Brain microvascular endothelial cell (primary cell): ENCODE measurements around the gene ZNF697.
"Not testable (repeated sequence)": the region's sequence is repeated elsewhere in the genome, so short reads cannot be mapped to it uniquely, and the experiment has no call there.

Source experiments
- DNase-seq: peaks from one replicate; pipeline ENCODE4 v3.0.0-alpha.2; 2020
- H3K27ac ChIP-seq: fragments of 250-450 bp; sonication (Bioruptor Pico); 2 replicates; pipeline ENCODE4 v1.5.1; 2020; ENCODE audit warnings: mild to moderate bottlenecking, moderate library complexity
- H3K27me3 ChIP-seq: fragments of 250-450 bp; sonication (Bioruptor Pico); replicated peaks from 2 replicates; pipeline ENCODE4 v1.5.1; 2020; ENCODE audit warnings: mild to moderate bottlenecking
- H3K36me3 ChIP-seq: fragments of 250-450 bp; sonication (Bioruptor Pico); replicated peaks from 2 replicates; pipeline ENCODE4 v1.5.1; 2020; ENCODE audit warnings: mild to moderate bottlenecking
- H3K4me3 ChIP-seq: 2 replicates; pipeline ENCODE4 v1.5.1; 2011; ENCODE audit warnings: low read depth, mild to moderate bottlenecking, control low read depth, low read length, moderate library complexity
- in situ Hi-C: cut with HindIII; loops from 2 replicates; pipeline ENCODE4 v1.10.0; 2017; ENCODE audit warnings: low sequenced_read_pairs, low pct_ligation_motif_present
- TF ChIP-seq, protein P1 (sequence below): IDR thresholded peaks from 2 replicates; pipeline ENCODE4 v1.5.1; 2011; ENCODE audit warnings: low read depth, mild to moderate bottlenecking, moderate library complexity, low read length, control low read depth, inconsistent platforms; ENCODE audit errors: missing control alignments

Gene ZNF697

DNA sequence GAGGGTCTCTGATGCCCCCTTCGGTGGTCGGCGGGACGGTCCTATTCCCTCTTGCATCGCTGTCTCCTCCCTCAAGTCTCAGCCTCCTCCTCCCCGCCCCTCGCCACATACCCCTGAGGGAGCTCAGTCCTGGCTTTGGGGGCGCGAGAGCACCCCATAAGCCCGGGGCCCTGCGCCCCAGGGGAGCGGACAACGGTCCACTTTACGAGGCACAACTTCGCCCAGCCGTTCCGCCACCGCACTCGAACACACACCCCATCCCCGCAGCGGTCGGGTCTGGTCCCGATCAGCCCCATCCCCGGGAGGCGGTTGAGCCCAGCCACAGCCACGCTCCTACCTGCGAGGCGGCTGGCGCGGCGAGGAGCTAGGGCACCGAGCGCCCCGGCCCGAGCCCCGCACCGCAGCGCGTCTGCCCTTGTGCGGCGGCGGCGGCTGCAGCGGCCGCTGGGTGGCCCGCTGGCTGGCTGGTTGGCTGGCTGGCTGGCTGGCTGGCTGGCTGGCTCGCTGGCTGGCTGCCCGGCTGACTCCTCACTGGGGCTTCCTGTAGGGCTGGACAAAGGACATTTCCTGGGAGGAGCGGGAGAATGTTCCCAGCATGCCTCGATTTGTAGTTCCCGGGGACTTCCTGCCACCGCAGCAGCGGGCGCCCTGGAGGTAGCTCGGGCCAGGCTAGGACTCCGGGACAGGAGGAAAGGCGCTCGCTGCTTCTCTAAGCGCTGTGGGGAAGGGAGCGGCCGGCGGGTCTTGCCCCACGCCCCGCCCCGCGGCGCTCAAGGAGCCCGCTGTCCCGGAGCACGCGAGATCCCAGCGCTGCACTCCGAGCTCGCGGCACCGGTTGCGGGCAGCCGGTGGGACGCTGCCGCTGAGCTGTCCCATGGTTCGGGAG is at the start of gene ZNF697:
ZNF697 (minus strand) TSS at position 533 of the 886 bp plus-strand sequence. CDS start 22,166 bp downstream, outside the sequence.
- H3K4me3 ChIP-seq: peak within 1 kb of the TSS; percentile 89
- in situ Hi-C loops: no loop called here
- H3K27me3 ChIP-seq: no peaks in the 10 kb centered on the region
- peak; percentile 97 for DNase-seq
- TF ChIP-seq, protein P1, sequence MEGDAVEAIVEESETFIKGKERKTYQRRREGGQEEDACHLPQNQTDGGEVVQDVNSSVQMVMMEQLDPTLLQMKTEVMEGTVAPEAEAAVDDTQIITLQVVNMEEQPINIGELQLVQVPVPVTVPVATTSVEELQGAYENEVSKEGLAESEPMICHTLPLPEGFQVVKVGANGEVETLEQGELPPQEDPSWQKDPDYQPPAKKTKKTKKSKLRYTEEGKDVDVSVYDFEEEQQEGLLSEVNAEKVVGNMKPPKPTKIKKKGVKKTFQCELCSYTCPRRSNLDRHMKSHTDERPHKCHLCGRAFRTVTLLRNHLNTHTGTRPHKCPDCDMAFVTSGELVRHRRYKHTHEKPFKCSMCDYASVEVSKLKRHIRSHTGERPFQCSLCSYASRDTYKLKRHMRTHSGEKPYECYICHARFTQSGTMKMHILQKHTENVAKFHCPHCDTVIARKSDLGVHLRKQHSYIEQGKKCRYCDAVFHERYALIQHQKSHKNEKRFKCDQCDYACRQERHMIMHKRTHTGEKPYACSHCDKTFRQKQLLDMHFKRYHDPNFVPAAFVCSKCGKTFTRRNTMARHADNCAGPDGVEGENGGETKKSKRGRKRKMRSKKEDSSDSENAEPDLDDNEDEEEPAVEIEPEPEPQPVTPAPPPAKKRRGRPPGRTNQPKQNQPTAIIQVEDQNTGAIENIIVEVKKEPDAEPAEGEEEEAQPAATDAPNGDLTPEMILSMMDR: peak; percentile 59
- peak within 1 kb of the TSS; percentile 81 for H3K27ac ChIP-seq
- no peaks in the 10 kb centered on the region for H3K36me3 ChIP-seq

DNA sequence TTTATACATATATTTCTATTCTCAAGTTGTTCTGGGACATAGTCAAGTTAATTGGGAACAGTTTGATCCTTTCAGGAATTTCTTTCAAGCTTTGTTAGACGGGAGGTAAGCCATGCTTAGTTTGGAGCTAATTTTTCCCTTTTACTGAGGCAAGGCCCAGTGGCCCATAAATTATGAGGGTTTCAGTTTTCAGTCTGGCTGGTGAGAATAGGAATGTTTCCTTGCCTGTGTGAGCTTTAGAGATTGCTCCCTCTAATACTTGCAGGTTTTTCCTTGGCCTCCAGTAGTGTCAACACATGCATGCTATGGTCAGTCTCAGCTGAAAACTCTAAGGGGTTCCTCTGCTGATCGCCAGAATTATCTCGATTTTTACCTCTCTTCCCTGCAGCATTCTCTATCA is 49.5 kb upstream of the ZNF697 start:
- Histone ChIP-seq H3K4me3 (no peak overlapping the region), H3K27ac (no peak overlapping the region), H3K27me3 (no peaks in the 10 kb centered on the region), H3K36me3 (no peaks in the 10 kb centered on the region)
- TF ChIP-seq, protein P1: no peak
- no peak for DNase-seq
- in situ Hi-C loops: no loop called here

GRCh38 chr1:119696863-119697262 is 48.8 kb upstream of the ZNF697 start:
- H3K27ac ChIP-seq, in situ Hi-C loops, H3K36me3 ChIP-seq, DNase-seq, H3K4me3 ChIP-seq, H3K27me3 ChIP-seq: not testable (repeated sequence)

DNA sequence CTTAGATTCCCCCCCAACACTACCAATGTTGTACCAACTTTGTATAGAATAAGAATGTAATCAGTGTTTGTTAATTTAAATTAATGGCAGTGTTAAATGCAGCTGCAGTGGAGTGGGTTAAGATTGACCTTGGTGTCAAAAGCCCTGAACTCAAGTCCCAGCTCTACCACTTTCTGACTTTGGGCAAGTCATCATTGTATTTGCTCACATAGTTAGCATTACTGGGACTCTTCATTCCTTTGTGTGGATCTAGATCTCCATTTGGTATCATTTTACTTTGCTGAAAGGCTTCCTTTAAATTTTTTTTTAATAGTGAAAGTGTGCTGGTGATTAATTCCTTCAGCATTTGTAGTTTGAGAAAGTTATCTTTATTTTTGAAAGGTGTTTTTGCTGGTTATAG is 41.4 kb upstream of the ZNF697 start:
- no peaks in the 10 kb centered on the region for H3K27me3 ChIP-seq
- H3K36me3 ChIP-seq: no peaks in the 10 kb centered on the region
- H3K27ac ChIP-seq: no peak overlapping the region
- no peak overlapping the region for H3K4me3 ChIP-seq
- DNase-seq: no peak
- in situ Hi-C loops: no loop called here
- TF ChIP-seq, protein P1: no peak

DNA sequence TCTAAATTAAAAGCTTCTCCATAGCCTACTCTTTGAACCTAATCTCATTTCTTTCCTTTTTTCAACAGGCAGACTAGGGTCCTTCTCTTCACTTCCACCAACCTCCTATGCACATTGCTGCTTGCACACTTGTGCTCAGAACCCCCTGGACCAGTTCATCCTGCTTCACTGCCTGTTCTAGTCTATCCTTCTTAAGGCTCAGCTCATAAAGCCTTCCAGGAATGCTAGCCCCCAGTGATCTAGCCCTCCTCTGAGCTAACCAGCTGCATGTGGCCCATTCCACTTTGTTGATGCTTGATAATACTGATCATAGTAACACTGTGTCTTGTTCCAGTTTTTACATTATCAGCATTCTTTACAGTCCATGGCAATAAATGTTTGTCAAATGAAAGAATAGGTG is 40.7 kb upstream of the ZNF697 start:
- TF ChIP-seq, protein P1: no peak
- Histone ChIP-seq H3K27me3 (no peaks in the 10 kb centered on the region), H3K27ac (no peak overlapping the region), H3K36me3 (no peaks in the 10 kb centered on the region), H3K4me3 (no peak overlapping the region)
- in situ Hi-C loops: no loop called here
- no peak for DNase-seq

DNA sequence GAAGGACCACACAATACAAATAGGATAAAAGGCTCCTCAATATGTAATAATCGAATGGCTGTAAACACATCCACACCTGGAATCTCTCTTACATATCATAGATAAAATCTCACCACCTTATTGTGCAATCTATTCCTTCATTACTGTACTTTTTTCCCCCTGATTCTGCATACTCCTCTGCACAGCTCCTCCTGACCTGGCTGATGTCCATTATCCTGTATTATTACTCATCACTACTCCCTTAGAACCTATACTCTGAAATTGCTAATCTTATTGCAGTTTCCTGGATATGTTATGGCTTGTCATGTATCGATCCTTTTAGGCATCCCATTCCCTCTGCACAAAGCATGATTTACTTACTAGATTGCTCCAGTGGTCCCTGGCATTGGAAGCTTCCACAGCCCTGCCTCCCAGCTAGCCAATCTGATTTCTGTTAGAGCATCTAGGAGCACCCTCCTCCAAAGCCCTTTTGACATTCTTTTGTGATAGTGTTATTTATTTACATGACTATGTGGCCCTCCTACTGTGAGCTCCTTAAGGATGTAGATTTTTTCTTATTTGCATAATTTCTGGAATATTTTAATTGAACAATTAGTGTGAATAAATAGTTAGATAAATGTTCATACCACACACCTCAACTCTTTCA is 39.5 kb upstream of the ZNF697 start:
- Histone ChIP-seq H3K27me3 (no peaks in the 10 kb centered on the region), H3K27ac (no peak overlapping the region), H3K4me3 (no peak overlapping the region), H3K36me3 (no peaks in the 10 kb centered on the region)
- in situ Hi-C loops: no loop called here
- no peak for DNase-seq
- TF ChIP-seq, protein P1: no peak
